H9 (cell line): ENCODE data around the gene SDHB. TPM values are rescaled to one million over a fixed set of nuclear protein-coding genes. Genes with fewer than 3 reads are reported as not detected.

Experiments
- DNase-seq: peaks from one replicate; pipeline ENCODE4 v3.0.0-alpha.2; 2017
- H2AFZ ChIP-seq: one replicate; pipeline ENCODE4 v1.6.1; 2013; ENCODE audit warnings: mild to moderate bottlenecking, low read length, control low read depth, moderate library complexity
- H2AK5ac ChIP-seq: 2 replicates; pipeline ENCODE4 v1.6.1; 2013; ENCODE audit warnings: low read length, control low read depth, mixed read lengths; ENCODE audit not compliant: insufficient read length
- H2BK120ac ChIP-seq: one replicate; pipeline ENCODE4 v1.6.1; 2013; ENCODE audit warnings: low read depth, mild to moderate bottlenecking, low read length, control low read depth, inconsistent platforms; ENCODE audit not compliant: poor library complexity, severe bottlenecking
- H2BK12ac ChIP-seq: 2 replicates; pipeline ENCODE4 v1.6.1; 2013; ENCODE audit warnings: low read length, control low read depth, mixed read lengths, low read depth; ENCODE audit not compliant: insufficient read length
- H2BK15ac ChIP-seq: 2 replicates; pipeline ENCODE4 v1.6.1; 2013; ENCODE audit warnings: low read depth, low read length, control low read depth
- H2BK20ac ChIP-seq: one replicate; pipeline ENCODE4 v1.6.1; 2013; ENCODE audit warnings: low read depth, mild to moderate bottlenecking, low read length, control low read depth, inconsistent platforms; ENCODE audit not compliant: poor library complexity, severe bottlenecking
- H2BK5ac ChIP-seq: 2 replicates; pipeline ENCODE4 v1.6.1; 2013; ENCODE audit warnings: low read length, control low read depth, mixed read lengths; ENCODE audit not compliant: insufficient read length
- H3K14ac ChIP-seq: 2 replicates; pipeline ENCODE4 v1.6.1; 2013; ENCODE audit warnings: low read length, control low read depth; ENCODE audit not compliant: insufficient read depth
- H3K18ac ChIP-seq: 2 replicates; pipeline ENCODE4 v1.6.1; 2013; ENCODE audit warnings: low read depth, mild to moderate bottlenecking, mixed read lengths, low read length, control low read depth; ENCODE audit not compliant: insufficient read length
- H3K23ac ChIP-seq: 2 replicates; pipeline ENCODE4 v1.6.1; 2013; ENCODE audit warnings: low read length, control low read depth, mixed read lengths, low read depth; ENCODE audit not compliant: insufficient read length
- H3K23me2 ChIP-seq: 2 replicates; pipeline ENCODE4 v1.6.1; 2013; ENCODE audit warnings: low read depth, mild to moderate bottlenecking, mixed read lengths, low read length, control low read depth; ENCODE audit not compliant: insufficient read length, poor library complexity, severe bottlenecking
- H3K27ac ChIP-seq: 2 replicates; pipeline ENCODE4 v1.5.1; 2013; ENCODE audit warnings: low read length, control low read depth, mixed read lengths, low read depth; ENCODE audit not compliant: insufficient read length
- H3K27me3 ChIP-seq: 2 replicates; pipeline ENCODE4 v1.6.1; 2013; ENCODE audit warnings: low read length, control low read depth, inconsistent platforms; ENCODE audit not compliant: insufficient read depth
- H3K4ac ChIP-seq: 2 replicates; pipeline ENCODE4 v1.6.1; 2013; ENCODE audit warnings: low read depth, mild to moderate bottlenecking, control low read depth, inconsistent platforms, low read length, moderate library complexity
- H3K4me1 ChIP-seq: 2 replicates; pipeline ENCODE4 v1.6.1; 2013; ENCODE audit warnings: low read length, control low read depth, inconsistent platforms; ENCODE audit not compliant: insufficient read depth
- H3K4me2 ChIP-seq: 2 replicates; pipeline ENCODE4 v1.6.1; 2013; ENCODE audit warnings: low read length, control low read depth, mixed read lengths; ENCODE audit not compliant: insufficient read length, insufficient read depth
- H3K56ac ChIP-seq: 2 replicates; pipeline ENCODE4 v1.6.1; 2013; ENCODE audit warnings: low read depth, mild to moderate bottlenecking, mixed read lengths, low read length, control low read depth; ENCODE audit not compliant: insufficient read length
- H3K79me1 ChIP-seq: 2 replicates; pipeline ENCODE4 v1.6.1; 2013; ENCODE audit warnings: low read depth, mild to moderate bottlenecking, moderate library complexity, low read length, control low read depth, inconsistent platforms; ENCODE audit not compliant: insufficient read depth, poor library complexity, severe bottlenecking
- H3K79me2 ChIP-seq: 2 replicates; pipeline ENCODE4 v1.6.1; 2013; ENCODE audit warnings: low read length, control low read depth, inconsistent platforms; ENCODE audit not compliant: insufficient read depth
- H3K9ac ChIP-seq: 2 replicates; pipeline ENCODE4 v1.6.1; 2013; ENCODE audit warnings: low read length, control low read depth, mixed read lengths; ENCODE audit not compliant: insufficient read length; ENCODE audit errors: extremely low read depth
- H3K9me3 ChIP-seq: one replicate; pipeline ENCODE4 v1.6.1; 2013; ENCODE audit warnings: low read depth, low read length, inconsistent platforms; ENCODE audit not compliant: control insufficient read depth
- H3T11ph ChIP-seq: one replicate; pipeline ENCODE4 v1.6.1; 2013; ENCODE audit warnings: mild to moderate bottlenecking, low read length, control low read depth, inconsistent platforms
- H4K20me1 ChIP-seq: one replicate; pipeline ENCODE4 v1.6.1; 2013; ENCODE audit not compliant: control insufficient read depth, insufficient read length, insufficient read depth
- H4K5ac ChIP-seq: 2 replicates; pipeline ENCODE4 v1.6.1; 2013; ENCODE audit warnings: low read depth, mild to moderate bottlenecking, mixed read lengths, low read length, control low read depth; ENCODE audit not compliant: insufficient read length
- H4K8ac ChIP-seq: replicated peaks from 2 replicates; pipeline ENCODE4 v1.6.1; 2013; ENCODE audit warnings: low read length, control low read depth, mixed read lengths, low read depth; ENCODE audit not compliant: insufficient read length
- H4K91ac ChIP-seq: 2 replicates; pipeline ENCODE4 v1.6.1; 2013; ENCODE audit warnings: low read depth, mild to moderate bottlenecking, moderate library complexity, mixed read lengths, low read length, control low read depth; ENCODE audit not compliant: insufficient read length
- H3K27ac Mint-ChIP-seq, 3 experiments: 2 replicates in 2 of 3; 3 replicates in 1 of 3; pipeline ENCODE4 v1.8.0; 2020 to 2021; ENCODE audit warnings: mixed read lengths in 3 of 3, mild to moderate bottlenecking in 1 of 3, moderate library complexity in 1 of 3
- H3K27me3 Mint-ChIP-seq: 2 replicates; pipeline ENCODE4 v1.8.0; 2021; ENCODE audit warnings: low read depth, mild to moderate bottlenecking, moderate library complexity, mixed read lengths
- H3K36me3 Mint-ChIP-seq, 3 experiments: 2 replicates in 2 of 3; 3 replicates in 1 of 3; pipeline ENCODE4 v1.8.0; 2020 to 2021; ENCODE audit warnings: low read depth in 3 of 3, mixed read lengths in 3 of 3; ENCODE audit not compliant: insufficient read depth in 1 of 3
- H3K4me1 Mint-ChIP-seq, 2 experiments: 2 replicates each; pipeline ENCODE4 v1.8.0; 2020; ENCODE audit warnings: mixed read lengths in 2 of 2
- H3K4me3 Mint-ChIP-seq, 2 experiments: 2 replicates in 1 of 2; 3 replicates in 1 of 2; pipeline ENCODE4 v1.8.0; 2020 to 2021; ENCODE audit warnings: mild to moderate bottlenecking in 2 of 2, mixed read lengths in 2 of 2, moderate library complexity in 1 of 2
- H3K9me3 Mint-ChIP-seq, 2 experiments: 2 replicates in 1 of 2; 3 replicates in 1 of 2; pipeline ENCODE4 v1.8.0; 2020; ENCODE audit warnings: mild to moderate bottlenecking in 2 of 2, mixed read lengths in 2 of 2, moderate library complexity in 1 of 2
- WGBS: extraction: QIAGEN DNeasy Blood & Tissue Kit; methylation state at CpG from one replicate; pipeline ENCODE4 v1.1.7; 2013; ENCODE audit warnings: missing lambda C conversion rate, low lambda C conversion rate, mixed read lengths; ENCODE audit not compliant: insufficient read length; ENCODE audit errors: extremely low coverage; 5-methylcytosine and 5-hydroxymethylcytosine counted together
- total RNA-seq: library from RNA; stranded (reverse); gene quantifications from 2 replicates; pipeline ENCODE4 v1.2.1, GENCODE V29; 2021
- TF ChIP-seq, protein P1 (sequence below): fragments of 200-600 bp; sonication (generic); conservative IDR thresholded peaks from 3 replicates; pipeline ENCODE4 v1.8.0; 2021; ENCODE audit warnings: antibody characterized with exemption, mild to moderate bottlenecking

Gene SDHB
- total RNA-seq, 1 experiment from 2014 or later, result 77.5 TPM

DNA sequence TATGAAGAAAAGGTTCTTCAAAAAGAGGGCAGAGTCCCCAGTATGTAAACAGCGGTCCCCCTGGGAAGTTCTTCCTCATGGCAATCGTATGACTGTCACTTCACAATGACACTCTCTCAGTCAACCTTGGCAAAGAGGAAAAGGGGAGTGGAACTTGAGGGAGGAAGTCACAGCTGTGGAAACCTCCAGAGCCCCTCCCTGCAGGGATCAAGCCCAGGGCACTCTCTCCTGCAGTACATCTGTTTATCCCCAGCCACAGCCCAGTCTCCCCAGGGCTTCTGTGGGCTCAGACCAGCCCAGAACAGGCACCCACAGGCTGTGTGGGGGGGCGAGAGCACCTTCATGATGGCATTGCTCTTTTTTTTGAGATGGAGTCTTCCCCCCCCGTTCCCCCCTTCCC is 44.1 kb downstream of the SDHB start:
- H4K91ac ChIP-seq, result no peak overlapping the region
- H3K27ac ChIP-seq, result no peak overlapping the region
- H2BK20ac ChIP-seq, result no peak overlapping the region
- no peaks in the 10 kb centered on the region for H3K79me1 ChIP-seq
- H3K4me1 Mint-ChIP-seq, result peaks cover 42 to 64% of the 10 kb centered on the region in 2 experiments
- H4K8ac ChIP-seq, result no peak overlapping the region
- no CpG with 5 or more reads among the region's 4 CpGs for WGBS
- no peak overlapping the region for H4K5ac ChIP-seq
- DNase-seq, result no peak
- H3K9me3 ChIP-seq, result no peaks in the 10 kb centered on the region
- no peak overlapping the region for H2BK15ac ChIP-seq
- H3T11ph ChIP-seq, result no peak overlapping the region
- H2AFZ ChIP-seq, result no peak overlapping the region
- H3K4me1 ChIP-seq, result peaks cover 12% of the 10 kb centered on the region
- no peaks in the 10 kb centered on the region for H4K20me1 ChIP-seq
- H3K4me2 ChIP-seq, result no peak overlapping the region
- peaks cover 2 to 11% (median 3%) of the 10 kb centered on the region in 3 experiments; a peak in 5 of 7 replicates for H3K36me3 Mint-ChIP-seq
- no peaks in the 10 kb centered on the region for H3K79me2 ChIP-seq
- H3K23ac ChIP-seq, result no peak overlapping the region
- no peak overlapping the region for H3K18ac ChIP-seq
- H3K4ac ChIP-seq, result no peak overlapping the region
- no peaks in the 10 kb centered on the region; a peak in 1 of 5 replicates for H3K9me3 Mint-ChIP-seq
- no peak overlapping the region; a peak in 1 of 7 replicates for H3K27ac Mint-ChIP-seq
- no peak overlapping the region for H2AK5ac ChIP-seq
- H3K56ac ChIP-seq, result no peak overlapping the region
- H2BK12ac ChIP-seq, result no peak overlapping the region
- no peak overlapping the region for H2BK5ac ChIP-seq
- H3K27me3 ChIP-seq, result no peaks in the 10 kb centered on the region
- H3K9ac ChIP-seq, result no peak overlapping the region
- TF ChIP-seq, protein P1, sequence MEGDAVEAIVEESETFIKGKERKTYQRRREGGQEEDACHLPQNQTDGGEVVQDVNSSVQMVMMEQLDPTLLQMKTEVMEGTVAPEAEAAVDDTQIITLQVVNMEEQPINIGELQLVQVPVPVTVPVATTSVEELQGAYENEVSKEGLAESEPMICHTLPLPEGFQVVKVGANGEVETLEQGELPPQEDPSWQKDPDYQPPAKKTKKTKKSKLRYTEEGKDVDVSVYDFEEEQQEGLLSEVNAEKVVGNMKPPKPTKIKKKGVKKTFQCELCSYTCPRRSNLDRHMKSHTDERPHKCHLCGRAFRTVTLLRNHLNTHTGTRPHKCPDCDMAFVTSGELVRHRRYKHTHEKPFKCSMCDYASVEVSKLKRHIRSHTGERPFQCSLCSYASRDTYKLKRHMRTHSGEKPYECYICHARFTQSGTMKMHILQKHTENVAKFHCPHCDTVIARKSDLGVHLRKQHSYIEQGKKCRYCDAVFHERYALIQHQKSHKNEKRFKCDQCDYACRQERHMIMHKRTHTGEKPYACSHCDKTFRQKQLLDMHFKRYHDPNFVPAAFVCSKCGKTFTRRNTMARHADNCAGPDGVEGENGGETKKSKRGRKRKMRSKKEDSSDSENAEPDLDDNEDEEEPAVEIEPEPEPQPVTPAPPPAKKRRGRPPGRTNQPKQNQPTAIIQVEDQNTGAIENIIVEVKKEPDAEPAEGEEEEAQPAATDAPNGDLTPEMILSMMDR, result no peak
- H3K27me3 Mint-ChIP-seq, result no peaks in the 10 kb centered on the region
- H3K14ac ChIP-seq, result no peak overlapping the region
- peaks cover 4% of the 10 kb centered on the region for H3K23me2 ChIP-seq
- peak overlapping the region in 1 of 2 experiments; percentile 89; a peak in 1 of 5 replicates for H3K4me3 Mint-ChIP-seq
- H2BK120ac ChIP-seq, result no peak overlapping the region
